HEK293 (cell line): ENCODE measurements around the gene IQSEC1.

Experiments
- GLIS2 ChIP-seq: fragments of 450-650 bp; formaldehyde crosslinking; IDR thresholded peaks from 2 replicates; pipeline ENCODE4 v1.5.1; 2016; ENCODE audit warnings: missing biosample characterization, missing genetic modification characterization
- KLF9 ChIP-seq: fragments of 450-650 bp; formaldehyde crosslinking; IDR thresholded peaks from 2 replicates; pipeline ENCODE4 v1.5.1; 2016; ENCODE audit warnings: missing biosample characterization, missing genetic modification characterization, low read depth
- PRDM10 ChIP-seq: fragments of 450-650 bp; formaldehyde crosslinking; IDR thresholded peaks from 2 replicates; pipeline ENCODE4 v1.5.1; 2016; ENCODE audit warnings: missing biosample characterization, missing genetic modification characterization
- TCF7L2 ChIP-seq: IDR thresholded peaks from 2 replicates; pipeline ENCODE4 v1.6.1; 2011; ENCODE audit warnings: low read depth, mild to moderate bottlenecking, inconsistent platforms, low read length, moderate library complexity, borderline replicate concordance
- ZNF292 ChIP-seq: fragments of 450-650 bp; formaldehyde crosslinking; IDR thresholded peaks from 2 replicates; pipeline ENCODE4 v1.5.1; 2016; ENCODE audit warnings: low read depth, missing biosample characterization, missing genetic modification characterization, borderline replicate concordance
- ZNF324 ChIP-seq: fragments of 450-650 bp; formaldehyde crosslinking; IDR thresholded peaks from 2 replicates; pipeline ENCODE4 v1.5.1; 2016; ENCODE audit warnings: missing biosample characterization, missing genetic modification characterization
- ZNF513 ChIP-seq: fragments of 450-650 bp; IDR thresholded peaks from 2 replicates; pipeline ENCODE4 v1.5.1; 2018; ENCODE audit warnings: missing biosample characterization, missing genetic modification characterization
- ZNF530 ChIP-seq: fragments of 450-650 bp; formaldehyde crosslinking; IDR thresholded peaks from 2 replicates; pipeline ENCODE4 v1.5.1; 2016; ENCODE audit warnings: low read depth, missing biosample characterization, missing genetic modification characterization
- ZNF701 ChIP-seq: fragments of 450-650 bp; formaldehyde crosslinking; IDR thresholded peaks from 2 replicates; pipeline ENCODE4 v1.5.1; 2016; ENCODE audit warnings: missing biosample characterization, missing genetic modification characterization
- TF ChIP-seq, protein P1 (sequence below): fragments of 450-650 bp; formaldehyde crosslinking; IDR thresholded peaks from 2 replicates; pipeline ENCODE4 v1.5.1; 2016; ENCODE audit warnings: missing biosample characterization, missing genetic modification characterization
- TF ChIP-seq, protein P2 (sequence below): fragments of 450-650 bp; formaldehyde crosslinking; IDR thresholded peaks from 2 replicates; pipeline ENCODE4 v1.5.1; 2016; ENCODE audit warnings: missing biosample characterization, missing genetic modification characterization

GRCh38 chr3:13105181-13105895 is 32.1 kb upstream of the IQSEC1 start:
- TF ChIP-seq, protein P1, sequence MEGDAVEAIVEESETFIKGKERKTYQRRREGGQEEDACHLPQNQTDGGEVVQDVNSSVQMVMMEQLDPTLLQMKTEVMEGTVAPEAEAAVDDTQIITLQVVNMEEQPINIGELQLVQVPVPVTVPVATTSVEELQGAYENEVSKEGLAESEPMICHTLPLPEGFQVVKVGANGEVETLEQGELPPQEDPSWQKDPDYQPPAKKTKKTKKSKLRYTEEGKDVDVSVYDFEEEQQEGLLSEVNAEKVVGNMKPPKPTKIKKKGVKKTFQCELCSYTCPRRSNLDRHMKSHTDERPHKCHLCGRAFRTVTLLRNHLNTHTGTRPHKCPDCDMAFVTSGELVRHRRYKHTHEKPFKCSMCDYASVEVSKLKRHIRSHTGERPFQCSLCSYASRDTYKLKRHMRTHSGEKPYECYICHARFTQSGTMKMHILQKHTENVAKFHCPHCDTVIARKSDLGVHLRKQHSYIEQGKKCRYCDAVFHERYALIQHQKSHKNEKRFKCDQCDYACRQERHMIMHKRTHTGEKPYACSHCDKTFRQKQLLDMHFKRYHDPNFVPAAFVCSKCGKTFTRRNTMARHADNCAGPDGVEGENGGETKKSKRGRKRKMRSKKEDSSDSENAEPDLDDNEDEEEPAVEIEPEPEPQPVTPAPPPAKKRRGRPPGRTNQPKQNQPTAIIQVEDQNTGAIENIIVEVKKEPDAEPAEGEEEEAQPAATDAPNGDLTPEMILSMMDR (tag by site-specific recombination): no peak
- TF ChIP-seq GLIS2 (tag by site-specific recombination): no peak
- TF ChIP-seq ZNF530 (tag by site-specific recombination): no peak
- TF ChIP-seq, protein P2, sequence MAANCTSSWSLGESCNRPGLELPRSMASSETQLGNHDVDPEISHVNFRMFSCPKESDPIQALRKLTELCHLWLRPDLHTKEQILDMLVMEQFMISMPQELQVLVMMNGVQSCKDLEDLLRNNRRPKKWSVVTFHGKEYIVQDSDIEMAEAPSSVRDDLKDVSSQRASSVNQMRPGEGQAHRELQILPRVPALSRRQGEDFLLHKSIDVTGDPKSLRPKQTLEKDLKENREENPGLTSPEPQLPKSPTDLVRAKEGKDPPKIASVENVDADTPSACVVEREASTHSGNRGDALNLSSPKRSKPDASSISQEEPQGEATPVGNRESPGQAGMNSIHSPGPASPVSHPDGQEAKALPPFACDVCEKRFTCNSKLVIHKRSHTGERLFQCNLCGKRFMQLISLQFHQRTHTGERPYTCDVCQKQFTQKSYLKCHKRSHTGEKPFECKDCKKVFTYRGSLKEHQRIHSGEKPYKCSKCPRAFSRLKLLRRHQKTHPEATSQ (tag by site-specific recombination): no peak
- TF ChIP-seq ZNF701 (tag by site-specific recombination): no peak
- no peak for TF ChIP-seq TCF7L2
- TF ChIP-seq PRDM10 (tag by site-specific recombination): no peak
- no peak for TF ChIP-seq ZNF513 (tag by site-specific recombination)
- no peak for TF ChIP-seq ZNF324
- TF ChIP-seq ZNF292 (tag by site-specific recombination): no peak
- TF ChIP-seq KLF9 (tag by site-specific recombination): no peak
